Measurements from ENCODE around the gene C11orf71.
A peak's percentile ranks its signal among the peaks of the same experiment; 100 is the strongest.

Gene C11orf71

GRCh38 chr11:114396916-114397315 is 3.4 kb downstream of the C11orf71 start:
- H3K4me1 ChIP-seq (ENCODE audit: insufficient read depth, low read length, severe bottlenecking), result peaks cover 18% of the 10 kb centered on the region
- no peaks in the 10 kb centered on the region; the same call in 1 of the 2 replicates for H3K36me3 ChIP-seq (ENCODE audit: insufficient read depth, low read length)
- no peaks in the 10 kb centered on the region for H4K20me1 ChIP-seq (ENCODE audit: insufficient read depth, low read length)
- no peak overlapping the region for H3K4me3 ChIP-seq (ENCODE audit: low read depth, low read length, poor library complexity, severe bottlenecking)
- no peak overlapping the region for H3K4me2 ChIP-seq (ENCODE audit: low read length)
- no peaks in the 10 kb centered on the region for H3K9me3 ChIP-seq (ENCODE audit: low read length)
- no peak overlapping the region for H3K9ac ChIP-seq (ENCODE audit: low read length)
- no peak overlapping the region for H2AFZ ChIP-seq (ENCODE audit: low read length)
- H3K27ac ChIP-seq (ENCODE audit: low read depth, low read length, poor library complexity, severe bottlenecking), result no peak overlapping the region
- TF ChIP-seq EZH2 (IDR thresholded peaks at IDR 0.05; ENCODE audit: borderline replicate concordance, low read length) (no peak), CTCF (IDR thresholded peaks at IDR 0.05; ENCODE audit: low read length) (no peak)
- no peaks in the 10 kb centered on the region for H3K27me3 ChIP-seq (ENCODE audit: insufficient read depth, low read length)
- H3K79me2 ChIP-seq (ENCODE audit: insufficient read depth, low read length), result peaks cover 13% of the 10 kb centered on the region
- H3F3A ChIP-seq (ENCODE audit: insufficient read depth, low read length), result no peaks in the 10 kb centered on the region
- no peaks in the 10 kb centered on the region for H3K9me2 ChIP-seq (ENCODE audit: low read depth, low read length)

- Histone ChIP-seq H3K4me1 (ENCODE audit: insufficient read depth, low read length, severe bottlenecking) (peaks cover 10% of the 10 kb centered on the region), H3F3A (ENCODE audit: insufficient read depth, low read length) (no peaks in the 10 kb centered on the region), H3K9ac (ENCODE audit: low read length) (no peak overlapping the region), H3K9me3 (ENCODE audit: low read length) (no peaks in the 10 kb centered on the region), H3K27me3 (ENCODE audit: insufficient read depth, low read length) (no peaks in the 10 kb centered on the region), H3K4me3 (ENCODE audit: low read depth, low read length, poor library complexity, severe bottlenecking) (no peak overlapping the region), H3K36me3 (ENCODE audit: insufficient read depth, low read length) (no peaks in the 10 kb centered on the region; the same call in 1 of the 2 replicates), H3K9me2 (ENCODE audit: low read depth, low read length) (no peaks in the 10 kb centered on the region), H3K4me2 (ENCODE audit: low read length) (no peak overlapping the region), H2AFZ (ENCODE audit: low read length) (no peak overlapping the region), H3K27ac (ENCODE audit: low read depth, low read length, poor library complexity, severe bottlenecking) (no peak overlapping the region), H4K20me1 (ENCODE audit: insufficient read depth, low read length) (no peaks in the 10 kb centered on the region), H3K79me2 (ENCODE audit: insufficient read depth, low read length) (peaks cover 1% of the 10 kb centered on the region)
- no peak for TF ChIP-seq EZH2 (IDR thresholded peaks at IDR 0.05; ENCODE audit: borderline replicate concordance, low read length)
- TF ChIP-seq CTCF (IDR thresholded peaks at IDR 0.05; ENCODE audit: low read length), result peak; percentile 35; the same call in 1 of the 2 replicates
These were observed 4.6 kb downstream of the C11orf71 start for GRCh38 chr11:114395736-114396135.

GRCh38 chr11:114392735-114393667 is 7.3 kb downstream of the C11orf71 start:
- Histone ChIP-seq H3K9ac (ENCODE audit: low read length) (no peak overlapping the region), H3K27me3 (ENCODE audit: insufficient read depth, low read length) (no peaks in the 10 kb centered on the region), H3F3A (ENCODE audit: insufficient read depth, low read length) (no peaks in the 10 kb centered on the region), H3K9me3 (ENCODE audit: low read length) (no peaks in the 10 kb centered on the region), H3K36me3 (ENCODE audit: insufficient read depth, low read length) (no peaks in the 10 kb centered on the region), H2AFZ (ENCODE audit: low read length) (no peak overlapping the region), H3K4me3 (ENCODE audit: low read depth, low read length, poor library complexity, severe bottlenecking) (no peak overlapping the region), H3K4me1 (ENCODE audit: insufficient read depth, low read length, severe bottlenecking) (no peaks in the 10 kb centered on the region), H3K79me2 (ENCODE audit: insufficient read depth, low read length) (no peaks in the 10 kb centered on the region), H3K27ac (ENCODE audit: low read depth, low read length, poor library complexity, severe bottlenecking) (no peak overlapping the region), H3K4me2 (ENCODE audit: low read length) (no peak overlapping the region), H4K20me1 (ENCODE audit: insufficient read depth, low read length) (no peaks in the 10 kb centered on the region), H3K9me2 (ENCODE audit: low read depth, low read length) (no peaks in the 10 kb centered on the region)
- no peak for TF ChIP-seq CTCF (IDR thresholded peaks at IDR 0.05; ENCODE audit: low read length)
- TF ChIP-seq EZH2 (IDR thresholded peaks at IDR 0.05; ENCODE audit: borderline replicate concordance, low read length), result no peak

Measured in OCI-LY1 (cell line).